SHP77 (cell line): Measurements from ENCODE around the gene KCNJ16.

ENCODE experiments used
- DNase-seq, 2 experiments: peaks; one replicate each; lab custom pipeline; 2025; lab: John Stamatoyannopoulos, UW

KCNJ16 gene

DNA sequence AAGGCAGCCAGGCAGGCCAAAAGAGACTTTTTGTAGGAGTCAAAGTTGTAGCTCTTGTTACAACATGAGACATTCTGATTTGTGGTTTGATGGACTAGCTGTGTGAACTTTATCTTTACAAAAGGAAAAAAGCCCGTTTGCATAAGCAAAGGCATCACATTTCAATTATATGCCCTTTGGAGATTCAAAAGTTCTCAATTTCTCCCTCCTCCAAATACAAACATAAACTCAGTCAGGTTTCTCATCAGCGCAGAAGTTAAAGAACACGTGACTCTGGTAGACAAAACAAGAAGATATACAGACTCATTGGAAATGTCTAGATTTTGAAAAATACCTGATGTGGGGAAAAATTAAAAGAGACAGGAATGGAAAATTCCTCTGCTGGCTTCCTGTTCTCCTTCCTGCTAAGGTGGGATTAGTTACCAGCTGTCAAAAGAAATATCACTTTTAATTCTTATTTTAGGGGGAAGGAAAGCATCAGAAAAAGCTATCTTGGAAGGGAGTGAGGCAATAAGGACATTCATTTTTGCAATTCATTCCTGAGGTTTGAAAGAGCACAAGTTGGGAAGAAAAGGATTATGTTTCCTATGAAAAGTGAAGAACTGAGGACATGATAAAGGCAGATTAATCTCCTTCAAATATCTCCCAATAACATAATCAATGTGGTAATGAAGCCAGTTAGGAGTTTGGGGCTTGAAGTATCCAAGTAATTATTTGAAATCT is 4.6 kb upstream of the KCNJ16 start:
- DNase-seq: no peak

DNA sequence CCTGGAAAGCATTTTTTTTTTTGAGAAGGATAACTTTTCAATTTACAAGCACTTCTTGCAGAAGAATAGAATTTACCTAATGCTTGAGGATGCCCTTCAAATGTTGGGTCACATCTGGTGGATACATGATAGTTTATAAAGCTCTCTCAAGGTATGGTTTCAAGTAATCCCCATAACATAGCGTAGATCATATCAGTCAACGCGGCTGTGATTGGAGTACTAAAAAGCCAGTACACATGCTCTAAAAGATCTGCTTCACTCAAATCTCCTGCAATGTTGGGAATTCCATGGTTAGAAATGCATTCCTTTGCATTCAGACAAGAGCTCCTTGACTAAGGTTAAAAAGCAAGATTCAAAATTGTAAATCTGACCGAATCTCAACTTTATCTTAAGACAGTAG is 3.9 kb upstream of the KCNJ16 start:
- DNase-seq: no peak

DNA sequence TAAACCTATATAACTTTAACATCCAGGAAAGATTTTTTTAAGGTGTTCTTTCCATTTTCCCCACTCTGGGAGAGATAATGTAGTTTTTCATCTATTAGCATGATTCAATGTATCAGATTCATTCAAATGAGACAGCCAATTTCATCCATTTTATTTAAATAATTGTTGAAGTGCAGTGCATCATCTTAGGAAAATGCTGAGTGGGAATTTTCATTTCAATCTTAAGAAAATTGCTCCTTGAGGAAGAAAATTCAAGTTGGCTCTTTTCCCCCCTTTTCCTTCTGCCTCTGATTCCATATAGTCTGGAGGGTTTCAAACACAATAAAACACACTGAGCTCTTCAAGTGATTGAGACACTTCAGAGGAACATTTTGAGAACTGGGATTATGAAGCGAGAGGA is 3.4 kb upstream of the KCNJ16 start:
- DNase-seq: no peak

DNA sequence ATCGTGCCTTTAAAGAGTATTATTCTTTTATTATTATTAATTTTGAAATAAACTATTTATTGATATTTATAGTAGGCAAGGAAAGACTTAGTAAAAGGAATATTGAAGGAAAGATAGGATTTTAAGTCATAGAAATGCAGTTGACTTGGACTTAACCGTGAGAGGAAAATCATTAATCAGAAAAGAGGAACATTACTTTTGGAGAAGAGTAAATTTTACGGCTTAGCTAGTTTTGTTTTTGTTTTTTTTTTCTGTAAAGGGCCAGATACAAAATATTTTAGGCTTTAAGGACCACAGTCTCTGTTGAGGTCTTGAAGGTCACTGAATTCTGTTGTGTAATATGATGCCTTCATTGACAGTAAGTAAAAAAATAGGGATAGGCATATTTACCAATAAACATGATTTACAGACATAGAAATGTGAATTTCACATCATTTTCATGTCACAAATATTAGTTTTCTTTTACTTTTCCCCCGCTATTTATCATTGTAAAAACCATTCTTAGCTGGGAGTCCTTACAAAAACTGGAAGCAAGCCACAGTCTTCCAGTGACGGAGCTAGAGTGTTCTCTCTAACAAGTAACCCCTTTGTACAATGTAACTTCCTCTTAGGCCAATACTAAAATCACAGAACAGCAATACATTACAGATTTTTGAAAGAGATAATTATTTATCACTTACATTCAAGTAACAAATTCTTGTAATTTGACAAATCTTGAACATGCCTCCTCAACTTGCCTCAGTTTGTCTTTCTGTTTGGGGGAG is 2.3 kb upstream of the KCNJ16 start:
- no peak for DNase-seq

DNA sequence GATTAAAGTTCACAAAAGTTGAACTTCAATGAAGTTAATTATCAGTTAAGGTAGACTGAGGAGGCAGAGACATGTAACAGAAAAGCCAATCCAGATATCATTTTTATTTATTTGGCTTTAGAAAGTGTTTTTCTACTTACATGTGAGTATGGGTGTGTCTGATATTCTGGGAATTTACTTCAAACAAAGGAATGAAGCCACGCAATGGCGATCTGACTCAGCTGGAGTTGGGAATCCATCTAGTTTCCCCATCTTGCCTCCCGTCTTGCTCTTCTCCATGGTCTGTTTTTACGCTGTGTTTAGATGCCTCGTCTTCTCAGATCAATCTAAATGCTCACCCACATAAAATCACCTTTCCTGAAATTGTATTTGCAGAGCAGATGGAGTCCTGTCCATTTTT is 1.7 kb upstream of the KCNJ16 start:
- DNase-seq: no peak

DNA sequence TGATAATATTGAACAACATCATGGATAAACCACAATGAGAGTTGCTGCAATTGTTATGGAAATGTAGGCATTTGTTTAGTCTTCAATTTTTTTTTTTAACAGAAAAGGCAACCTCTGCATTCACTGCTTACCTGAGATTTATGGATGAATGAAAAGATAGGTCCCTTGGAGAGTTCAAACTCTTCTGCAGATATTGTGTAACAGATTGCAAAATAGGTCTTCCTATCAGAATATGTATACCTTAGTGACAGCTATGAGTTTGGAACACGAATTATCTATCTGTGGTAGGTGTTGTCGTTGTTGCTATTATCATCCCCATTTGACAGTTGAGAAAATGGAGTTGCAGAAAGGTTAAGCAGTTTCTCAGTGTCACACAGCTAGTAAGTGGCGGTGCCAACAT is 1.2 kb upstream of the KCNJ16 start:
- DNase-seq: no peak

DNA sequence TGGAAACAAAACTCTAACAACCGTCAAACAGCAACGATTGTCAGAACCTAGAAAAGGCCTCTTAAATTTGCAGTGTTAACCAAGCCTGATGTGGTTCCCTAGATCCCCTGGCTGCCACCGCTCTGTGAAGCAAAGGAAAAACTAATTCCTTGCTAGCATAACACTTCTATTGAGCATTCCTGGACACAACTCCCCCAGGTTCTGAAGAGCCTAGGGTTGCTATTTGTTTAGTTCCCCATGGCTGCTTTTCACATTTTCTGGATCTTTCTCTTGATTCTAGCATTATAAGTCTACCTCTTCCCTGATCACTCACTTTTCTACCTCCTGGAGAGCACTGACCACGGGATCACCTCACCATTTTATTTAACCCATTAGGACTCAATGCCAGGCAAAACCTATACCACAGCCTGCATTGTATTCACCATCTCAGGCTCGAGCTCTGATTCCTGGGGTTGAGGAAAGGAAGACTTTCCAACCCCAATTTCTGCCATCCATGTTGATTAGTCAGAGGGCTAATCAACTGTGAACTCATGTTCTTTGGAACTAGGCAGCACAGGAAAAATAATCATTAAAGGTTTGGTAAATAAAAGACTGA is 692 bp upstream of the KCNJ16 start:
- DNase-seq: no peak

DNA sequence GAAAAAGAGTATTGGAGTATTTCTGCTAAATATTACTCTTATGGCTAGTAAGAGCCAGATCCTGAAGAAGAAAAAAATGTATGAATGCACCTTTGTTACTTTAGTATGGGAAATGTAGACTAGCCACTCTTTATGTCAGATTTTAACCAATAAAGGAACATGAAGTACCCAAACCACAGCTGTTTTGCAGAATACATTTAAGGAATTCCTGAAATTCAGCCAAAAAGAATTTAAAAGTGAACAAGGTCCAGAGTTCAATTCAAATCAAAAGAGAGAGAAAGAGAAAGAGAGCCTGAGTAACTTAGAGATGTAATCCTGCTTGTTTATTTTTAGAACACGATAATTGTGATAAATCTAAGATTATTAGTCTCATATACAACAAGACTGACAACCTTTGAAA is 1.2 kb downstream of the KCNJ16 start:
- DNase-seq: no peak

DNA sequence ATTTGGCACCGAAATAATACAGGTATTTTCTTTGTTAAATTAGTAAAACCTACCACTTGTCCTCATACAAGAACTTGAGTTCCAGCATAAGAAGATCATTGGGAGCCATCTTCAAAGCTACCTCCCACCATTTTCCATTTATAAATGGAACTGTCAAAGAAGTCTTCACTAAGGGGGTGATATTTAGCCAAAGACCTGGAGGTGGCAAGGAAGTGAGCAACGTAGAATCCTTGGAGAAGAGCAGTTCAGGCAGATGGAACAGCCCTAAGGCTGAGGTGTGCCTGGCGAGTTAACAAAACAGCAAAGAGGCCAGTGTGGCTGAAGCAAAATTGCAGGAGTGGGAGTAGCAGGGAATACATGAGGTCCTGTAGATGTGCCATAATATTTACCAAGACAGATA is 1.8 kb downstream of the KCNJ16 start:
- no peak for DNase-seq

DNA sequence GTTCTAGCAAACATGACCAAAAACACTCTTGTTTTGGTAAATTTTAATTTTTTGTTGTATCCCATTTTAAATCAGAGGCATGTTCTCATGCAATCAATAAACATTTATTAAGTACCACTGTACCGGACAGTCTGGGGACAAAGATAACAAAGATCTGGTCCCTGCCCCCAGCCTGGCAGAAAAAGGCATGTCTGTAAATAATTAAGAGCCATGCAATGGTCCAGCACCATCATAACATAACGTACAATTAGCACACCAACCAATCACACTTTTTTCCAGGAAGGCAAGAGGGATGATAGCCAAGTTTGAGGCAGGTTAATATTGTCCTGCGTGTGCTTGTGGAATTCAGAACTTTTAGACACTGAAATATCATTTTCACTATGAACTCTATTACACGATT is 3.5 kb downstream of the KCNJ16 start:
- DNase-seq: no peak

DNA sequence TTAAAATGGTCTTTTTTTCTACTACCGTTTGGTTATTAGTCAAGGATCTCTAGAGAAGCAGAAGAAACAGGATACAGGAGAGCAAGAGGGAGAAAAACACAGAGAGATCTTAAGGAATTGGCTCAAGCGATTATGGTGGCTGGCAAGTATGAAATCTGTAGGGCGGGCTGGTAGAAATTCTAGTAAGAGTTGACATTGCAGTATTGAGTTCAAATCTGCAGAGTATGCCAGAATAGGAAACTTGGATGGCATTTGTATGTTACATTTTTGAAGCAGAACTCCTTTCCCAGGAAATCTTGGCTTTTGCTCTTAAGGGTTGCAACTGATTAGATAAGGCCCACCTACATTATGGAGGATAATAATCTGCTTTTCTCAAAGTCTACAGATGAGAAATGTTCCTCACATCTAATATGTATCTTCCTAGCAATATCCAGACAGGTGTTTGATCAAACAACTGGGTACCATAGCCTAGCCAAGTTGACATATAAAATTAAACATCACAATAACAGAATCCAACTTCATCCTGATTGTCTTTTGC is 4.0 kb downstream of the KCNJ16 start:
- DNase-seq: no peak

DNA sequence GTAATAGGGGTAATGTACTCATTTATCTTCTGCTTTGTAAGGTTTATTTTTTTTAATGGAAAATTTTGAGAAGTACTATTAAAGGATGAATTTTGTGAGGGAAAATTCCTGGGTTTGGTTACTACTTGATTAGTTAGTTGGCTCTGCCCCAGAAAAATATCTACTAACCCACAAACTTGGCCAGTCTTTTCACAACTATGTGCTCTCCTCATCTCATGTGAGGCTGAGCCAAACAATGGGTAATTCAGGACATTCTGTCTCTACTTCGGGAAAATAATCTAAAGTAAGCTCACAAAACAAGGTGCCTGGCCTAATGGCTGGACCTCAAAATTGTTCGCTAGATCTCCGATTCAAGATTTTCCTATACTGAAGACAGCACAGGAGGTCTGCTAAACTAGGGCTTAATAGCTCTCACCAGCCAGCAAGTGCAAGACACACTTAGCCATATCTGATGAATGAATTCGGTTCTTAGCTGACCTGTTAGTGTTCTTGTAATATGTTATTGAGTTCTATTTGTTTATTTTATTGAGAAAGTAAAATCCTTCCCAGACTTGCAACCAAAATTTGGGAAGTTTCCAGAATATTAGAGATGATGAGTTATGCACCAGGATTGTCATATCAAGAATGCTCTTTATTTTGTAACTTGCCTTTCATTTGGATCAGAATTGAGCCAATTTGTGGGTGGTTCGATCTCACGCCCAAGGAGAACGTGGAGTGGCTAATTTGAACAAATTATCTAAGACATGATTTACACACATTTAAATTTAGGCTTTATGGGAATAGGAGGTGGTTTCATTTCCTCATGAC is 5.7 kb downstream of the KCNJ16 start:
- no peak for DNase-seq

DNA sequence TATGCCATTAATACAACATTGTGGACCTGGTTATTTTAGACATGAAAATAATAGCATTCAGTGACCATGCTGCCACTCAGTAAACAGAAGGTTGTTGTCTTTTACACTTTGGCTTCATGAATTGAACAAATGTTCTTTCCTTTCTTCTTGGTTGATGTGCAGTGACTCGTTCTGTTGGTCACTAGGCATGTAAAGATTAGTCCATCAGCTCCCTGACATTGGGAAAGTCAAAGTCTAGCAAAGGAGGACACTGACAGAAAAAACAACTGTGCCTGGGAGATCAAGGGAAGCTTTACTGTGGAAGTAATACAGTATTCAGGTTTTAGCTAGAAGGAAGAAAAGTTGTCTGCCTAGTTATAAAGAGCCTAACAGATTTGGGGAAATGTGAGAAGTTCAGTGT is 6.9 kb downstream of the KCNJ16 start:
- no peak for DNase-seq

DNA sequence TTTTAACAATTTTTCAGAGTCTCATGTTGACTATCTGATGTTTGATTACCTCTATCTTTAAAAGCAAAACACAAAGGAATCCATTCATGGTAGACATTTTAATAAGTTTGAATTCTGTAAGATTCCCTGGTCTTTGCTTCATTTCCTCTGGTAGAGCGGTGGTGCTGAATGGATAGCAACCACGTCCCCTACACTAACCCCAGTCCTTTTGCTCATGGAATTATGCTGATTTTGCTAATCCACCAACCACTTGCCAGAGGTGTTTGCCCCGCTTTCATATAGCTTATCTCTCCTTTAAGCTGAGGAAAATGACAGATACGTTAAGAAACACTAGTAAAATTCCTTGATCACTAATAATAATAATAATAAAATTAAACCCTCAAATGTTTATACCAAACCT is 9.5 kb downstream of the KCNJ16 start:
- no peak for DNase-seq

DNA sequence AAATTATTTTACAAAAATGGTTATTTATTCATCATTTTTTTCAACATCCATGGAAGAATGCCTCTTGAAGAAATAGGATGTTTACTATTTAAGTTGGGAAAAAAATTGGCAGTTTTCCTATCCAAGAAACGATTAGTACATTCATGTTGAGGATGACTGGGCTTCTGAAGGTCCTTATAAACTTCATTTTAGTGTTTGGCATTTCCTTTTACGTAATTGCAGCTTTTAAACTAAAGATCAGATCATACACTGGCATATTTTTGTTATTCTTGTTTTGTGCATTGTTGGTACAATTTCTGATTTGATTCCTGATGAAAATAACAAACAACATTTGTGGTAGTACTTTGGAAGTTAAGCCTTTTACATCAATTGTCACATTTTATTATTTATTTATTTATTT is 11.5 kb downstream of the KCNJ16 start:
- DNase-seq: no peak

DNA sequence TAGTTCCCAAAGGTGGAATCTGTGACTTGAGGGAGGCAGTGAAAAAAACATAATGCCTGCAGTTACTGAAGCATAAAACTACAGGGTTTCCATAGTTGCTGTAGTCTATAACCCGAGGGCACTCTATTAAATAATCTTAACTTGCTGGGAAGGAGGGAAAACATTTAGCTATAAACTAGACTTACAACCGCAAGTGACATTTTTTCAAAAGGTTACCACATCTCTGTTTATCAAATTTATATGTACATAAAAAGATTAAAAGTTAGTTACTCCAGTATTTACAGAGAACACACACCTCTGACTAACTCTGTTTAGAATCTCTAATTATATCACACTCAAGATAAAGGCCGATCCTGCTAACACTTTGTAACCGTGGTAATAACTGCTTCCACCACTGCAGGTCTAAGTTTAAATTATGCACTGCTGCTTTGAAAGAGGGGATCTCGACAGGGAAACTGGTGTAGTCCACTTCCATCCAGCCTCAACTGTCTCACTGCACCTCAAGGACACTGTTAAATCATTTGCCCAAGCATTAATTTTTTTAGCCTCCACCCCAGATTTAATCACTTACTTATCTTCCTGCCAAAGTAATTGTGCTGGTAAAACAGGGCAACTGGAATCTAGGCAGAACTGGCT is 14.6 kb downstream of the KCNJ16 start:
- no peak for DNase-seq

DNA sequence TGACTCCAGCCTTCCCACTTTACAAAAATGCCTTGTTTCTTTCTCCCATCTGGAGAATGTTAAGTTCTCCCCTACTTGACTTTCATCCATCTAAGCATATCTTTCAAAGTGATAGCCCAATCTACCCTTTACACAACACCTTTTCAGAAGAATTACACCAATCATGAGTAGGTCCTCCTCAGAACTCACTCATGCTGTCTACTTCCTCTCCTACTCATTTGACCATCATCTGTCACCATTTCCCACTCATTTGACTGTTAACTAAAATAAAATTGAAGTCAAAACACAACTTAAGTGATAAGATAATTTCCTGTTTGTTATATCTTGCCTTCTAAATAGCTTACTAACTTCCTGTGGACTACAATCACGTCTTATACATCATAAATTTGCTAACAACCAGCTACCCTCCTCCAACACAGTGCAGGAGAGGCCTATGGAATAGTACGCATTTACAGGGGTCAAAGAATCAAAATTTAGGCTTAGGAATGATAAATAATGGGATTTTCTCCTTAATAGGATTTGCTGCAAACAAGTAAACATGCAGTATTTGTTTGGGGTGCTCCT is 16.1 kb downstream of the KCNJ16 start:
- no peak for DNase-seq

DNA sequence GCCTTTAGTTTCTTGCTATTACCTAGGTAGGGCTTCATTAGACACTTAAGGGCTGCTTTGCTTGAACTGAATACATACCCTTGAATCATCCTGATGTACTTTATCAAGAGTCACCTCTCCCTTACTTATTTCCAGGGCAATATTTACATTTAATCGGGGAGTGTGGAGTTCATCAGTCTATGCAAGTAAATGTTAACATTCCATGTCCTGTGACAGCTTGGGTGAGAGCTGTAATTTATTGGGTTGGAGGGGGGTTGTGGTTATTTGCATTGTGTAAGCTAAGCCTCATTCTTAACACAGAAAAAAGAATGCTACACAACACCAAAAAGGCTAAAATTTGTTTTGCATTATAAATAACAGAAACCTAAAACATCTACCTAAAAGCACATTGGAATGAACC is 16.7 kb downstream of the KCNJ16 start:
- DNase-seq: no peak

DNA sequence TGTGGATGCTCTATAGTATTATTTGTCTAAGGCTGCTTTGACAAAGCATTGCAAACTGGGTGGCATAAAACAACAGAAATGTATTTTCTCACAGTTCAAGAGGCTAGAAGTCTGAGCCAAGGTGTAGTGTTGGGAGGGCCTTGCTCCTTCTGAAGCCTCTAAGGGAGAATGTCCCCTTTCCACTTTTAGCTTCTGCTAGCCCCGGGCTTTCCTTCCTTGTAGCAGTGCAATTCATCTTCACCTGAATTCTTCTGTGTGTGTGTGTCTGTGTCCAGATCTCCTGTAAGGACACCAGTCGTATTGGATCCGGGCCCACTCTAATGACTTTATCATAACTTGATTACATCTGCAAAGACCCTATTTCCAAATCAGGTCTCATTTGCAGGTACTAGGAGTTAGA is 18.1 kb downstream of the KCNJ16 start:
- DNase-seq: no peak

DNA sequence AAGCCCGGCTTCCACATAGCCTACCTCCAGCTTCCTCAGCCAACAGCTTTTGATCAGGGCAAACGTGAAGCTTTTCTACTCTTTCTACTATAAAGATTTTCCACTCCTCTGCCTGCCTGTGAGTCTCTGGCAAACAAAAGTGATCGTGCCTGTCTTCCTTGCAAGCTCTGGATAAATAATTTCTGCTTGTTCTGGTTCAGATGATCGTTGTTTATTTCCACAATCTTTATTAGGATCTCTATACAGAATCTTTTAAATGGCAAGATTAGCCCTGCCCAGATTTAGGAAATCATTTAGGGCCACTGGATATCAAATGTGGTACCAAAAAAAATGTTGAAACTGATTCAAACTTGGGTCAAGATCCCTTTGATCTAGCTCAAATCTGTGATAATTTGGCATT is 20.4 kb downstream of the KCNJ16 start:
- DNase-seq: no peak

DNA sequence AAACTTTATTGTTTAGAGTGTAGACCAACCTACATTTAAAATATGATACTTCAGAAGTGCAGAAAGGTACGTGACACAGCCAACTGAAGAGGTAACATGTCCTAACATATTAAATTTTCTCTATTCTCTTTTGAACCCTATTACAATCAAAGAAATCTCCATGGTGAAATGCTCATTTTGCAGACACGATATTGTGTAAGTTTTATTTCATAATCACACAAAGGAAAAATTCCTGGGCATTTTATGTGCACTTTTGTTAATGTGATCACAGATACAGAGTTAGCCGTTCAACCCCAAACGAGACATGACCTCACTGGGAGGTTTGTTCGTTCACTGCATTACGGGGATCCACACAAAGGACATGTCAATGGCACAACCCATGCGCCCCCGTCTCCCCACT is 21.8 kb downstream of the KCNJ16 start:
- no peak for DNase-seq

DNA sequence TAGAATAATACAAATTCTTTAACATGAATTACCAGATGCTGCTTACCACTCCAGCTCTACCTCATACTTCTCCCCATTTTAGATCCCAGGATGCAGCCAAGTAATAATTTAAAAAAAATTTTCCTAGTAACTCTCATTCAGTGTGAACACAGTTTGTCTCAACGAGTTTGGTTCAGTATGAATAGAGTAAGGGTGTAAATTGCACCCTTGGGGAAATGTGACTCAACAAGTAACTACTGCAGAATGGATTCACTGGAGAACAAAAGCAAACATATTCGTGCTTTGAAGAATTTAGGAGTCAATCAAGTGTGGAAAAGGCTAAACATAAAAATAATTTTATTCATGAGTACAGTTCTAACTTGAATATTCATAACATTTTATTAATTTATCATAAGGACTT is 23.0 kb downstream of the KCNJ16 start:
- DNase-seq: no peak
